Pulmonary artery endothelial cell (primary cell): ENCODE results near the gene CIDEB. TPM values are rescaled to one million over a fixed set of nuclear protein-coding genes. Genes with fewer than 3 reads are reported as not detected.
A peak's percentile ranks its signal among the peaks of the same experiment; 100 is the strongest.

Experiments
- DNase-seq: peaks from one replicate; pipeline ENCODE4 v3.0.0-alpha.2; 2011; ENCODE audit warnings: low read depth, low spot score
- total RNA-seq: library from RNA; depleted of rRNA; stranded (reverse); fragments of >200 nt; gene quantifications from 2 replicates; pipeline ENCODE4 v1.2.3, GENCODE V29; 2014

CIDEB gene
- total RNA-seq, 1 donor from 2014 or later: 1.1 TPM

DNA sequence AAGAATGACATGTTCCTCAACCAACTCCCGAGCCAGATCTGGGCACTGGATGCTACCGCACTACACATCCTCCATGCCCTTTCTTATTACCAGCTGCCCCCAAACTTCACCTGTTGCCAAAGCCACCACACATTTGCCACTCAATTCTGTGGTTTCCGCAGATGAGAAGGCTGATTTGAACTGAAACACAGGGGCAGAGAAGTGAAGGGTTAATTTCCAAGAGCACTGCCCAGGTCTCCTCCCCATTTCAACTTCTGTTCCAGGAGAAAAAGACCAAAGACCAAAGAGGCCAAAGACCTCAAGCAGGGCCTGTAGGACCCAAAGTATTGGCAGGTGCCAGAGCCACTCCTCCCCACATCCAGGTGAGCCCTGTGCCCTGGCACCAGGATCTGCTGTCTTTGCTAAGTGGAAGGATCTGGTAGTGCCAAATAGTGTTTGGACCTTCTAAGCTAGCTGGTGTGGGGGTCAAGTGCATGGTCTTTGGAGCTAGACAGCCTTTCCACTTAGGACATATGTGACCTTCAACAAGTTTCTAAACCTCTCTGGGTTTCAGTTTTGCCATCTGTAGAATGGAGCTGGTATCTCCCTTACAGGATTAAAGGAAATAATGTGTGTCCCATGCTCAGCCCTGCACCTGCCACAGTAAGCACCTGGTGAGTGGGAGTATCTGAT, 16.2 kb downstream of the CIDEB start:
- no peak for DNase-seq

DNA sequence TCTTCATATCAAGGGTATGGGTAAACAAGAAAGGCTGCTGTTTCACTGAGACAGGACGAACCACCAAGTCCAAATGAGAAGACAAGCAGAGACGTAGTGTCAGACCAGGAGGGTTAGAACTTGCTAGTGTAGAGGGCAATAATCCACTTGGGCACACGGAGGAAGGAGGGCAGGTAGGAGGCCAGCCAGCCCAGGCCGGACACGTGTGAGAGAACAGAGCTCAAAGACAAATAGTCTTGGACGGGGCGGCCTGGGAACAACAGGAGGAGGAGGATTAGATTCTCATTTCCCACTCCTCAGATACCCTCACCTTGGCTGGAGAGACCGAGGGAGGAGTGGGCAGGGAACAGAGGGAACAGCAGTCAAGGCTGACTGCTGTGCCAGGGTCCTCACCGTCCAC, 17.0 kb downstream of the CIDEB start:
- no peak for DNase-seq

DNA sequence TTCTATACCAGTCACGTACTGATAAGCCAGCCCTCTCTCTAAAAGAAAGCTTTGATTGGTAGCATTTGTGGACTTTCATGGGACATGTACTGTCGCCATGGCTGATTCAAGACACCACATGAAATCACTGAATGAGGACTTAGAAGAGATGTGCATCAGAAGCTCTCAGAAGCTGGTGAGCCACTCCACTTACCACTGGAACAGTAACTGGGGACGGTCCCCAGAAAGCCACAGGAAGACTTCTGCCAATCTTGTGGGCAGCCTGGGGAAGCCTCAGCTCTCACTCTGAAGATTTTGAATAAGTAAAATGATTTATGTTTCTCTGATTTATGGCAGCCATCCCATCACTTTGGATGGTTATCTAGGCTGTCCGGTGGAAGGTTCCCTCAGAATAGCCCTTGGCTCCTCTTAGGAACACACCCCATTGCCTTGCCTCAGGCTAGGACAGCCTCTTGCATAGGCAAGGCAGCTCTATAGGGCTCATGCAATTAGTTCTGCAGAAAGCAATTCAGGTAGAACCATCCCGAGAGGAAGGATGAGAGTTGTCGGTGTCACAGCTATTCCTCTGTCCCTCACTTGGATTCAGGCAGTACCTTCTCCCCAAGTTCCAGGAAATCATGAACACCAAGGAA, 18.0 kb downstream of the CIDEB start:
- DNase-seq: no peak

DNA sequence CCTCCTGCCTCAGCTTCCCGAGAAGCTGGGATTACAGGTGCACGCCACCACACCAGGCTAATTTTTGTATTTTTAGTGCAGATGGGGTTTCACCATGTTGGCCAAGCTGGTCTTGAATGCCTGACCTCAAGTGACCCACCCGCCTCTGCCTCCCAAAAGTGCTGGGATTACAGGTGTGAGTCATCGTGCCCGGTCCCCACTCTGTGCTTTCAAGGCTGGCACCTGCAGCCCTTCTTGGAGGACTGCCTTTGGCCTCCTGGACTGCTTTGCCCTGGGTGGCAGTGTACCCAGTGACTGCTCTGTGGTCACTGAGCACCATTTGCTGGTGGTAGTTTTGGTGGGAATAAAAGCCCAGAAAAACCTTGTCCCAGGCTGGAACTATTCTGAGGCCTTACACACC, 20.8 kb downstream of the CIDEB start:
- DNase-seq: no peak

DNA sequence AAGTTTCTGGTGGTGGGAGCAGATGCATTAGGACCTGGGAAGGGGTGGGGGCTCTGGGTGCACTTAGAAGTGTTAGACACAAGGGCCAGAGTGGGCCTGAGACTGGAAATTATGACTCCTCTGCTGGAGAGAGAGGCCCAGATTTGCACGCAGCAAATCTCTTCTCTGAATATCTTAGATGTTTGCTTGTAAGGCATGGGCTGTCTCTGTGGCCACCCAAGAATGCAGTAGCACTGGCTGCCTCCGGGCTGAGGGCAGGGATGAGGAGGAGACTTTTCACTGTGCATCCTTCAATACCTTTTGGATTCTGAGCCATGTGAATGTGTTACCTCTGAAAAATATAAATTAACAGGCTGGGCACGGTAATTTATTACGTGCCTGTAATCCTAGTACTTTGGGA, 22.4 kb downstream of the CIDEB start:
- DNase-seq: no peak

DNA sequence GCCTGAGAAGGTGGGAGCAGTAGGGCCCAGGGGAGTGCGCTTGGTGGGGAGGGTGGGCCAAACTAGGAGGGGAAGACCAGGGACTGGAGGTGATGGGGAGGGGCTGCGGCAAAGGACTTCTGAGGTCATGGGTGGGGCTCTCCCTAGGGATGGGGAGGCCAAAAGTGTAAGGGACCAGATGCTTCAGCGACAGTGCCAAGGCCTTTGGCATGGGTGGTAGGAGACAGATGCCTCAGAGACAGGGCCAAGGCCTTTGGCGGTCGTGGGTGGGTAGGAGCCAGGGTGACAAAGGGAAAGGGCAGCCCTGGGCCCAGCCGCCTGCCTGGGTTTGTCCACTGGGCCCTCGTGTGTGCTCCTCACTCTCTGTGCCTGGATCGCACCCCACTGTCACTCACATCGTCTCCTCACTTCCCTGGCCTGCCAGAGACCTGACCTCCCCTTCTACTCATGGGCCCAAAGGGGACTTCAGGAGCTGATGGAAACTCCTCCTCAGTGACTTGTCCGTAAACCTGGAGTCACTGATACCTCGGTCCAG, 23.2 kb downstream of the CIDEB start:
- DNase-seq: no peak

DNA sequence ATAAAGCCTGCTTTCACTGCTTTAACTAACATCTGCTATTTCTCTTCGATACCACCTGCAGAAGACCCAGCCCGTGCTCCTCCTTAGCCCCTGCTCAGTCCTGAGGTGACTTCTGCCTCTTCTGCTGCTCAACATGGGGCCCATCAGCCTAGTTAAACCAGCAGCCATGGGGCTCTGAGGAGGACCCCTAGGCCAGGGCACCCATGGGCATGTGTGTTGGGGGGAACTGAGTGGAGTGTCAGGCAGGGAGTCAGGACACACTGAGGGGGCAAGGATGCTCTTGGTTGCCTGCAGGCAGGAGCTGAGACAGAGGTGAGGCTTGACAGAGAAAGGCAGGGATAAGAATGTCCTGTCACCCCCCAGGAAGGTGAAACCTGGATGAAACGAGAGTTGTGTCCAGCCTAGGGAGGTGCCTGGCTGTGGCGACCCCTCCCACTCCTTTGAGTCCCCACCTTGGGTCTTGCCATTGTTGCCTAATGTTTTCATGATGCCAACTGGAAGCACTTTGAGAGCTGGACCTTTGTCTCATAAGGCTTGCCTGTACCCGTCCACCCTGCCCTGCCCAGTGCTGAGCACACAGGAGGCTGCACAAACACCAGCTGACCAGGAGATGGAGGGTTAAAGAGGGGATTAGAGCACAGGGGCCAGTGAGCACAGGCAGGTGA, 23.8 kb downstream of the CIDEB start:
- no peak for DNase-seq

DNA sequence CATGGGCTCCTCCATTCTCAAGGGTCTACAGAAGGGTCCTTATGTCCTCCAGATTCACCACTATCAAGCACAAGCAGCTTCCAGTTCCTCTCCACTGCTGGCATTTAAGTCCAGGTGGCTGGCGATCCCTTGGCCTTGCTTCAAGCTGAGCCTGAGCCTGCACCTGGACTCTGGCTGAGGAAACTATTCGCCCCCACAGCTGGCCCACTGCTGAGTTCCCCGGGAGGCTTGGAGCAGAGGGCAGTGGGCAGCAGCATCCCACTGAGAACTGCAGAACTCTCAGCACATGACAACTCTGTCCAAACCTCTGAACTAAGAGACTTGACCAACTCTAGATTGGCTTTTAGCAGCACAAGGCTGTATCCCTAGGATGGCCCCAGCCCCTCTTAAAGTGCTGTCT, 25.0 kb downstream of the CIDEB start:
- DNase-seq: no peak

DNA sequence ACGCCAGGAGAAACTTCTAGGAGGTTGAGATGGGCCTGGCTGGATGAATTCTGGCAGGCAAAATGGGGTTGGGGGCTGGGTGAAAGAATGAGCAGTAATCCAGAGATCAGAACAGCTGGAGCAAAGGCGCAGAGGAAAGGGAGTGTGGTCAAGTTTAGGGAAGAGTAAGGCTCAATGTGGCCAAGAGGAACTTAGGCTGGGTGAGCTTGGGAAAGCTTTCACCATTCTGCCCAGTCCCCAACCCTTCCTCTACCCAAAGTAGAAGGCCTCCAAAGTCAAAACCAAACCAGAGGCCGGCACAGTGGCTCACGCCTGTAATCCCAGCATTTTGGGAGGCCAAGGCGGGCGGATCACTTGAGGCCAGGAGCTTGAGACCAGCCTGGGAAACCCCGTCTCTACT, 26.1 kb downstream of the CIDEB start:
- no peak for DNase-seq

DNA sequence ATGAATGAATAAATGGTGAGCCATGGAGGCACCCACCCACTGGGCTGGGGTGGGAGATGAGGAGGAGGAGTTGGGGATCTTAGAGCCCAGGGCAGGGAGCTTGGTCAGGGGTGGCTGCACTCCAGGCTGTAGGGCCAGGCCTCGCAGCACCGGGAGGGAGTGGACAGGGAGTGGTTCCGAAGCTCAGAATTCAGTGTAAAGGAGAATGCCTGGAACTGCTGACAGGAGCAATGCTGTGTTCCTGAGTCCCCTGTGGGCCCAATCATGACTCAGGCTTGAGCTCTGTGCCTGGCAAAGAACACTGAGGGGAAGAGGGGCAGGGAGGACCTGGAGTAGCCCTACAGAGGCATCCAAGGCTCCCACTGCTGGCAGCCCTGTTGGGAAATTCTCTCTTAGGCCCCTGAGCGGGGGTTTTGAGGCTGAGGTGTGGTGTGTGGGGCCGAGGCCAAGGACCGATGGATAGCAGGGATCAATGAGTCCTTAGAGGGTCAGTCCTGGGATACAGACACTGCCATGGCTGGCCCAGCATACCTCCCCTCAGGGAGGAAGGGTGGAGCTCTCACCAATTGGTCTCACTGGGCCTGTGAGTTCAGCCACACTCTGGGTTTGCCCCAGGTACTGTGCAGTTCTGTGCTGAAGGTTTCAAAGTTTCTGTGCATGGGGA, 26.8 kb downstream of the CIDEB start:
- no peak for DNase-seq

DNA sequence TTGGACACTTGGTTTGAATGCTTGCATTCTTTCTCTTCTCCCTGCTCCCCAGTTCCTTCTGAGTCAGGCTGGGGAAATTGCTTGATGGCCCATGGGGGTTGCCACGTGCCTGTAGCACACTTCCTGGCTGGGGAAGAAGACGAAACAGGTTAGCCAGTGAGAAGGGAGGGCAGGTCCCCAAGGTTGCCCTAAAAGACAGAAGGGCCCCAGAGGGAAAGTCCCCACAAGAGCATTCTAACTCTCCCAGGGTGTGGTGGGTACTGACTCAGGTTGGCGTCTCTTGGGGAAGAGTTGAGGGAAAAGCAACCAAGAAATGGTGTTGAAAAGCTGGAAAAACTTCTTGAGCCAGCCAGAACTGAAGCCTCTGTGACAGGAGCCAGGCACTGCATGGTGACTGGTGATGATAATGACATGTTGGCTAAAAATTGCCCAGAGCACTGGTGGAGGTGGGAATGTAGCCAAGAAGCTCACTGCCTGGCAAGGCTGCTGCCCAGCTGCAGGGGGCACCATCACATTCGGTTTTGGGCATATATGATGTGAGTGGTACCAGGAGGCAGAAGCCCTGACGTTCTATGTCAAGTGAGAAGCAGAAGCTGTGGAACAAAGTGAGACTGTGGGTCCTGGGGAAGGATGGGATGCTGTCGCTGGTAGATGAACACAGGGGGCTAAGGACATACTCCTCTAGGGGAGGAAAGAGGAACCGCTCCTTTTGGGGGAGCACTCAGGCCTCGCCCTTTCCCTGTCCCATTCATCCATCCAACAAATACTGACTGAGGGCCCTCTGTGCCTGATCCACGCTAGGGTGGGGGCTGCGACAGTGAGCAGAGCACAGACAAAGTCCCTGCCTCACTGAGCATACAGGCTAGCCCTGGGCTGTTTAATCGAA, 28.2 kb downstream of the CIDEB start:
- no peak for DNase-seq

DNA sequence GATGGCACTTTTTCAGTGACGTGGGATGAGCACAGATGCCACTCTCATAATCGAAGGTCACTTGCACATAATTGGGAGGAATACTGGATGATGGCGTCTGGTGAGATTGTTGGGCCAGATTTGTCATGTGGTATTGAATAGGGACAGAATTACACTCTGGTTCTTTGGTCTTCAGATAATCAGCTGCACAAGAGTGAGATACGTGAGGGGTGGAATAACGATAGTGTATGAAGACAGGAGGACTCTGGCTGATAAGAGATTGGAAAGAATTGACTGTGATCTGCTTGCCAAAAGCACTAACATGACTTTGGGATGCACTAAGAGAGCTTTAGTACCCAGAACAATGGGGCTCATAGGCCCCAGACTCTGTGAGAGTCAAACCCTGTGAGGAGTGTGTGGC, 29.4 kb downstream of the CIDEB start:
- no peak for DNase-seq

DNA sequence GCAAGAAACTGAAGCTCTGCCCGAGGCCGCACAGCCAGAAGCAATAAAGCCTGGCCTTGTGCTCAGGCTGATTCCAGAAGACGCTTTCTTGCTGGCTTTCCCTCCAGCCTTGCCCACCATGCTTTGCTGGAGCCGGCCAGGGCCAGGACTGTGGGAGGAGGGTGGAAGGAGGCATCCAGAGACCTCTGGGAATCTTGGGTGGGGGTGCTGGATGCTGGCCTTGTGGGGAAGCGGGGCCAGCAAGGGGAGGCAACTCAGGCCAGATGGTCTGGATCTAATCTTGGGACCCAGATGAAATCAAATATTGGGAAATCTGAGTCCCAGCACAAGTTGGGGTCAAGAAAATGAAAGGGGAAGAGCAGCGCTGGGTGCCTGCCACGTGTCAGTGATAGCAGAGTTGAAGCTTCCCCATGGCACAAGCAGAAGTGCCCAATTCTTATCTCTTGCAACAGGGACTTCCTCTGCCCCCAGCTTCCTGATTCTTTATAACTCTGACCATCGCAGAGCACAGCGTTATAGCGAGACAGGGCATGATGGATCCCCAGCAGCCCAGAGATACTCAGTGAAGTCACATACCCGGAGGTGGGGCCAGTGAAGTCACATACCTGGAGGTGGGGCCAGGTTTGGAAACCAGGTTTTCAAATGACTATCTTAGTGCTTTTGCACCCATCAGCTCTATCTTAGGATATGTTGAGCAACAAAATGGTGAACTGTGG, 30.0 kb downstream of the CIDEB start:
- DNase-seq: no peak

DNA sequence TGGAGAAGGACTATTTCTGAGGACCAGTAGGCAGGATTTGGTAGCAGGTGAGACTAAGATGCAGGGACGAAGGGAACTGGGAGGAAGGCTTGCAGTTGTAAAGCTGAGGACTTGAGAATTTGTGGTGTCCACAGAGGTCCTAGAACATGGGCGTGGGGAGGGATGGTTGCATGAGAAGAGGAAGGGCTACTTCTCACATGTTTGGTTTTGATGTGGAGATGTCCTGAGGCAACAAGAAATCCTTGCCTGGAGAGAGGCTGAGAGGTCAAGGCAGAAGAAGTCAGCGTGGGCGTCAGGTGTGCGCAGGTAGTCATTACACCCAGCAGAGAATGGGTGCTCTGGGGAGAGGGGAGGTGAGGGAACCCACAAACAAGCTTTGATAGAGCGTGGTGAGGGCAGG, 30.7 kb downstream of the CIDEB start:
- DNase-seq: no peak

DNA sequence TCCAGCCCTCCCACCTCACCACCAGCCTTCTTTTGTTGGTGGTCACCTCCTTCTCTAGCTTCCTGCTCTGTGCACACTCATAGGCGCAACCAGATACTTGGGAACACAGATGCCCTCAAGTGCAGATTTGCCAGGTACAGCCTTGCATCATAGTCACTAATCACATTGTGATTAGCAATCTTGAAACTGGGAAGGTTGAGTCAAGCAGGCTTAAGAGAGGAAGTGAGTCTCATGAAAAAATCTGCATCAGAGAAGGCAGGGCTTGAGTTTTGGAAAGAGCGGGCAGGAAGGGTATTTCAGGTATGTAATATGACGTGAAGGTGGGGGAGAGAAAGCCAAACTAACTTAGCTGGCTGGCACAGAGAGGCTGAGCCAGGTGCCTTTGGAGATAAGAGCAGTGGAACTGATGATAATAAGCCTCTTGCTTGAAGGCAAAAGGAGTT, 33.7 kb downstream of the CIDEB start:
- no peak for DNase-seq

DNA sequence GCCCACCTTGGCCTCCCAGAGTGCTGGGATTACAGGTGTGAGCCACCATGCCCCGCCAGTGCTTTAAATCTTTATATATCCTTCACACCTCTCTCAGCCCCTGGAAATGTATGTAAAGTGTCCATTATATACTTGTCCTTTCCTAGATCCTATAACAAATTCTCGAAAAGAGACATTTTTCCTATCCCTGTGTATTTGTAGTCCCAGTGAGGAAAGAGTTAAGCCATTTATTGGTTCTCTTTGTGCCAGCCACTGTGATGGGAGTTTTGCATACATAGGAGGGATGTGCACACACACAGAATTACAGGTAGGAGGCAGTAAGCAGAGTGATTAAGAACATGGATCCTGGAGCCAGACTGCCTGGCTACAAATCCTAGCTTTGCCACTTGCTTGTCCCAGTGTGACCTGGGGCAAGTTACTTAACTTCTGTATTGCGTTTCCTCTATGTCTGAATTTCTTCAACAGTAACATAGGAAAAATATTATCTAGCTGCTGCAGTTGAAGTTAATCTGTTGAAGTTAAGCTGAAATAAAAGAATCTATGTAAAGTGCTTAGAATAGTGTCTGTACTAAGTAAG, 34.3 kb downstream of the CIDEB start:
- no peak for DNase-seq

DNA sequence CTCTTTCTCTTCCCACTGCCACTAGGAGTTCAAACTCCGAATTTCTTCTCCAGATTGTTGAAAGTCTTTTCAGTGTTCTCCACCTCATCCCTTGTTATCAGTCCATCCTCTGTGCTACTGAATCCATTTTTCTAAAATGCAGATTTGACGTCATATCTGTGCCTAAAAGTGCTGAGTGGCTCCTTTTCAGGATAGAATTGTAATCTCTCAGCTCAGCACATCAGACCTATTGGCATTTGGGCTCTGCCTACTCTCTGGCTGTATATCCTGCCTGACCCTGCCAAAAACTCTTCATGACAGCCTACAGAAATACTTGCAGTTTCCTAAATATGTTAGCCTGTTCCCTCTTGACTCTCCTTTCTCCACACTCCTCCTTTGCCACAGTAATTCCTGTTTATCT, 35.3 kb downstream of the CIDEB start:
- no peak for DNase-seq

DNA sequence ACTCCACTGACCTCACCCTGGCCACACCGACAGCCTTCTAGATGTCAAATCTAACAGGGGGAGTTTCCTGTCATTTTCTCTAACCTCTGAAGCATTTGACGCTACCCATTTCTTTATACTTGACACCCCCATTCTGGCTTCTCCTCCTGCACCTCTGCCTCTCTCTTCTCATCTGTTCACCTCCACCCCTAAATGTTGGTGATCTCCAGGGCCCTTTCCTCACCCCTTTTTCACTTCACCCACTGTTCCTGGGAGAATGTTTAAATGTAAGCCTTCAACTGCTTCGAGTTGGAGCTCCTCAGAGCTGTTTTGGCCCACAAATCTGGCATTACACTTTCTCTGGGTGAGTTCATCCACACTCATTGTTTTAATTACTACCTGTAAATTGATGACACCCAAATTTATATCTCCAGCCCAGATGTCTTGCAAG, 35.9 kb downstream of the CIDEB start:
- DNase-seq: no peak

DNA sequence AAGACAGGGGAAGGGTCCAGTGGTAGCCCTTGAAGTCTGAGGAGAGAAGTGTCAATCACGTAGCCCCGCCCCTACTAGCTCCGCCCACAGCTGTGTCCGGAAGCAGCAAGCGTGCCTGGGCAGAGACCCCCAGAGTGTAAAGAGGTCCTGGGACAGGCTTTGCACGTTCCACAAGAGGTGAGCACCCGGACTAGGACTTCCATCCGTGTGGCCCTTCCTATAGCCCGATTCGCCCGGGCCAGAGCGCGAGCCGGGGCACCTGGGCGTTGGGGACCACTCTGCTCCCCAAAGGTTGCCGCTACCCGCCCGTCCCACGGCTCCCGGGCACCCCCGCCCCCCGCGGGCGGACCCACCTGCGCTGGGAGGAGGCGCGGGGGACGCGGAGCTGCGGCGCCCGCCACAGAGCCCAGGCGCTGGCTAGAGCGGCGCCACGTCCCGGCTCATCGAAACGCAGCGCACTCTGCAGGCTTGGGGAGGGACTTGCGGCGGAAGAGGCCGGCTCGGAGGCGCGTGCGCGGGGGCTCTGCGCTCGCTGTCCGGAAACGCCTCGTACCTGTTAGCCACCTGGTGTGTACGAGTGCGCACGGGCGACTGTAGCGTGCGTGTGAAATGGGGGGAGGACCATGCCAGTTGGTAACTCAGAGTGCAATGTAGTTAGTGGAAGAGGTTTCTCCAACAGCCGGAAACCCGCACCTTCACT, 36.5 kb downstream of the CIDEB start, which contains the start of gene RABGGTA:
TSS of gene RABGGTA (minus strand) at position 464 of the 700 bp plus-strand sequence. CDS start 482 bp downstream, outside the sequence.
- DNase-seq: peak; percentile 56
